ENCODE results near the gene DDIT4.
"Not testable (repeated sequence)": the region's sequence is repeated elsewhere in the genome, so short reads cannot be mapped to it uniquely, and the experiment has no call there.

DDIT4 gene

GRCh38 chr10:72249176-72249862 lies 24.4 kb upstream of the DDIT4 start:
- not testable (repeated sequence) for FAIRE-seq

DNA sequence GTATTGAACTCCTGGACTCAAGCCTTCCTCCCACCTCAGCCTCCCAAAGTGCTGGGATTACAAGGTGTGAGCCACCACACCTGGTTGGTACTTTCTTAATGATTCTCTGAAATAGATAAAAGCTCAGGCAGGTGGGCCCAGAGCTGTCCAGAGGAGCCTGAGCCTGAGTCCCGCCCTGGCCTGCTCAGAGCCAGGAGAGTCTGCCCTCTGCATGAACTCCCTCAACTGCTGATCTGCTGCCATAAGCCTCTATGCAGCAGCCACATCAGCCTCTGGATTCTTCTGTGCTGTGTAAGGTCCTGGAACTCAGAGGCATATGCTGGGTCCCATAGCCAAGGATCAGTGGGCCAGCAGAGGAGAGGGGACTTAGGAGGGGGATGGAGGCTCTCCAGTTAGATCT lies 23.1 kb upstream of the DDIT4 start:
- FAIRE-seq, result no peak

GRCh38 chr10:72251635-72252034 lies 22.1 kb upstream of the DDIT4 start:
- no peak for FAIRE-seq

DNA sequence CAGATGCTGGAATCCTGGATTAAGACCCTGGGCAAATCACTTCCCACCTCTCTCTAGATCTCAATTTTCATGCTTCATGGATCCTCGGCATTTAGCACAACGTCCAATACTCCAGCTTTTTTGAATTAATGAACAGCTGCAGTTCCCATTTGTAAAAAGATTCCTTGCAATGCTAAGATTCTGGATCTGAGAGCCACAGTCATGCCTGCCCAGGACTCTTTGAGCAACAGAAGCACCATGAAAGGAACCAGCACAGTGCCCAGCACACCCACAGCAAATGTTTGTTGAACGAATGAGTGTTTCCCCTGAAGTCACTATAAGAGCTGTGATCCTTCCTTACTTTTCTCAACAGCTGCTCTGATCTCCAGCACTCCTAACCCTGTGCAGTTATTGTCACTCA lies 20.8 kb upstream of the DDIT4 start:
- no peak for FAIRE-seq

GRCh38 chr10:72253578-72253977 lies 20.1 kb upstream of the DDIT4 start:
- FAIRE-seq, result no peak

GRCh38 chr10:72254813-72255568 lies 18.7 kb upstream of the DDIT4 start:
- FAIRE-seq, result no peak

- FAIRE-seq, result no peak
Observed at GRCh38 chr10:72255977-72256729, 17.6 kb upstream of the DDIT4 start.

GRCh38 chr10:72257051-72257892 lies 16.5 kb upstream of the DDIT4 start:
- no peak for FAIRE-seq

DNA sequence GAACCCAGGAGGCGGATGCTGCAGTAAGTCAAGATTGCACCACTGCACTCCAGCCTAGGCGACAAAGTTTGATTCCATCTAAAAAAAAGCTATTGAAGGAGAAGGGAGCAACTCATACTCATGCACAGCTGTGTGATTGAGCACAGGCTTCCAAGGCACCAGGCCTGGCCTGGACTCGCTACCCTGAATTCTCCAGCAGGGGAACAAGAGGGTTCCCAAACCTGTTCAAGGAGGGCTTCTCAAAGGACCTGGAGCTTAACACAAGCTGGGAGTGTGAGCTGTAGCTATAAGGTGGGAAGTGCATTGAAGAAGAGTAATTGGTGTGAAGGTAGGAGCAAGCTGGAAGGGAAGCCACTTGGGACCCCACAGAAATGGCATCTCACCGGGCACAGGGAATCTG lies 15.1 kb upstream of the DDIT4 start:
- FAIRE-seq, result no peak

- peak; percentile 4 for FAIRE-seq
Observed at GRCh38 chr10:72259491-72260238, 14.1 kb upstream of the DDIT4 start.

- no peak for FAIRE-seq
Observed at GRCh38 chr10:72260239-72260975, 13.3 kb upstream of the DDIT4 start.

- FAIRE-seq, result no peak
Observed at GRCh38 chr10:72260976-72261783, 12.5 kb upstream of the DDIT4 start.

DNA sequence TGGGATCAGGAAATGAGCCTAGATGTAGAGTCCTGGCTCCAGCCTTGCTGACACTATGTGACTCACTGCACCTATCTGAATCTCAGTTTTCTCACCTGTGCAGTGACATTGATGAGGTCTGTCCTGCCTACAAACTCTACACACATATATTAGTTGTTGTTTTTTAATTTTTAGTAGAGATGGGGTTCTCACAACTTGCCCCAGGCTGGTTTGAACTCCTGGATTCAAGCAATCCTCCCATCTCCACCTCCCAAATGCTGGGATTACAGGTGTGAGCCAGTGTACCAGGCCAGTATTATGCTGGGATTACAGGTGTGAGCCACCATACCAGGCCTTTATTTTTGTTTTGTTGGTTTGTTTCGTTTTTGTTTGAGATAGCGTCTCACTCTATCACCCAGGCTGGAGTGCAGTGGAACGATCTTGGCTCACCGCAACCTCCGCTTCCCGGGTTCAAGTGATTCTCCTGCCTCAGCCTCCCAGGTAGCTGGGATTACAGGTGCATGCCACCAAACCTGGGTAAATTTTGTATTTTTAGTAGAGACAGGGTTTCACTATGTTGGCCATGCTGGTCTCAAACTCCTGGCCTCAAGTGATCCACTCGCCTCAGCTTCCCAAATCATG lies 11.8 kb upstream of the DDIT4 start:
- FAIRE-seq, result no peak

- no peak for FAIRE-seq
Observed at GRCh38 chr10:72263613-72264241, 10.0 kb upstream of the DDIT4 start.

- no peak for FAIRE-seq
Observed at GRCh38 chr10:72264536-72264935, 9.2 kb upstream of the DDIT4 start.

- FAIRE-seq, result no peak
Observed at GRCh38 chr10:72265508-72265907, 8.2 kb upstream of the DDIT4 start.

DNA sequence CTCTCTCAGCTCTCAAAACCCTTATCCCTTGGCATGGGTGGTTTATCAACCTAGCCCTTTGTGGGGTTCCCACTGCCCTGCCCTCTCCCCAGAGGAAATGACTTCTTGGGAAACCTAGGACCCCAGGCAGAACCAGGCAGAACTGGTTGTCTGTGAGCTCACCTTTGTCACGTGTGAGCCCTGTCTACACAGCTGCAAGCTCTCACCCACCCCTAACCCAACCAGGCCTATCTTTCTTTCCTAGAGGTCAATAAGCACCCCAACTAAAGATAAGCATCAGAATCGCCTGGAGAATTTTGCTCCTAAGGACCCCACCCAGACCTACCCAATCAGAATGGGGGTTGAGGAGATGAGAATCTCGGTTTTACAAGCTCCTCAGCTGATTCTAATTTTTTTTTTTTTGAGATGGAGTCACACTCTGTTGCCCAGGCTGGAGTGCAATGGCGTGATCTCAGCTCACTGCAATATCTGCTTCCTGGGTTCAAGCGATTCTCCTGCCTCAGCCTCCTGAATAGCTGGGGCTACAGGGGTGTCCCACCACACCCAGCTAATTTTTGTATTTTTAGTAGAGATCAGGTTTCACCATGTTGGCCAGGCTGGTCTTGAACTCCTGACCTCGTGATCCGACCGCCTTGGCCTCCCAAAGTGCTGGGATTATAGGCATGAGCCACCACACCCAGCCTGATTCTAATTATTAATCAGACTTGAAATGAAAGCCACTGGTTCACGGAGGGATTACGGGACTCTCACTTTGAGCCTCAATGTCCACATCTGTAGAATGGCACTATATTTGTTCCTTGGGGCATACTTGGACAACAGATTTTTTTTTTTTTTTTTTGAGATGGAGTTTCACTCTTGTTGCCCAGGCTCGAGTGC lies 7.5 kb upstream of the DDIT4 start:
- FAIRE-seq, result no peak

GRCh38 chr10:72267381-72267780 lies 6.3 kb upstream of the DDIT4 start:
- FAIRE-seq, result no peak
